Panc1 (cell line): Measurements from ENCODE around the gene ADAMTS2.

Experiments
- CTCF ChIP-seq: fragments of 450-650 bp; IDR thresholded peaks from 2 replicates; pipeline ENCODE4 v1.5.1; 2017; ENCODE audit warnings: mild to moderate bottlenecking
- POLR2AphosphoS5 ChIP-seq: IDR thresholded peaks from 2 replicates; pipeline ENCODE4 v1.6.1; 2012; ENCODE audit warnings: mild to moderate bottlenecking, low read depth, low read length, moderate library complexity
- REST ChIP-seq, 2 experiments: IDR thresholded peaks; 2 replicates each; pipeline ENCODE4 v1.6.1; 2011 to 2012; ENCODE audit warnings: low read depth in 2 of 2, control low read depth in 1 of 2, low read length in 1 of 2, mild to moderate bottlenecking in 1 of 2, moderate library complexity in 1 of 2; ENCODE audit not compliant: insufficient read depth in 1 of 2
- SIN3A ChIP-seq: IDR thresholded peaks from 2 replicates; pipeline ENCODE4 v1.6.1; 2012; ENCODE audit warnings: low read depth, mild to moderate bottlenecking, low read length, moderate library complexity, borderline replicate concordance; ENCODE audit not compliant: insufficient read depth
- TCF7L2 ChIP-seq: IDR thresholded peaks from 2 replicates; pipeline ENCODE4 v1.6.1; 2011; ENCODE audit warnings: mild to moderate bottlenecking, low read depth, low read length, inconsistent platforms

GRCh38 chr5:179312557-179313235 is 32.6 kb downstream of the ADAMTS2 start:
- no peak for TF ChIP-seq CTCF
- no peak for TF ChIP-seq TCF7L2
- no peak for TF ChIP-seq REST (IDR thresholded peaks at IDR 0.05; ENCODE audit: insufficient read depth in 1 of 2, low read depth in 2 of 2, low read length in 1 of 2)
- no peak for TF ChIP-seq POLR2AphosphoS5
- TF ChIP-seq SIN3A, result no peak
